Measurements from ENCODE around the gene TDP1. TPM values are rescaled to one million over a fixed set of nuclear protein-coding genes. Genes with fewer than 3 reads are reported as not detected.

Gene TDP1
- total RNA-seq, 1 donor from 2014 or later: 63.4 TPM

DNA sequence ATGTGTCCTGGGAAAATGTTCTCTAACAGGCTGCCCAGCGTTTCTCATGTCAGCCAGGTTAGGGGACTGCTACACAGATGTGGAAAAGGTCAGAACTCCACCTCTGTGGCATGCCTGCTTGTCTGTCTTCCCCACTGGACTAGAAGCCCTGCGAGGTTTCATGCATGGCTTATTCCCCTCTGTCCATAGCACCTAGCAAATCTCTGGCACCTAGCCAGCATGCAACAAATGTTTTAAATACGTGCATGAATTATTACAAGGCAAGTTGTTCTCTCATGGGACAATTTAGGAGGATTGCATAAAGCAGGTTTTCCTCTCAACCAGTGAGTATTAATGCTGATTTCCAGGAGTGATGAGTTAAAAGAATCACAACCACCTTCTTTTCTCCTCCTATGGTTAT, 84.7 kb downstream of the TDP1 start:
- Histone ChIP-seq H3K9ac (no peak overlapping the region), H3K4me1 (peaks cover 12% of the 10 kb centered on the region), H3K4me2 (no peak overlapping the region), H4K20me1 (ENCODE audit: low read depth) (no peaks in the 10 kb centered on the region), H3K27ac (no peak overlapping the region), H3K36me3 (no peaks in the 10 kb centered on the region), H3K4me3 (no peak overlapping the region), H3K27me3 (no peaks in the 10 kb centered on the region), H3F3A (ENCODE audit: low read depth) (peaks cover 8% of the 10 kb centered on the region), H2AFZ (replicated peaks) (no peak overlapping the region), H3K9me3 (ENCODE audit: low read depth) (no peaks in the 10 kb centered on the region), H3K79me2 (ENCODE audit: low read depth) (no peaks in the 10 kb centered on the region)
- Mint-ChIP-seq H3K4me3 (no peak overlapping the region), H3K27me3 (ENCODE audit: insufficient read depth, low read depth) (no peaks in the 10 kb centered on the region), H3K36me3 (peaks cover 28% of the 10 kb centered on the region), H3K4me1 (peaks cover 4% of the 10 kb centered on the region), H3K9me3 (no peaks in the 10 kb centered on the region), H3K27ac (no peak overlapping the region)
- DNase-seq (ENCODE audit: low spot score): no peak
- TF ChIP-seq EZH2 (IDR thresholded peaks at IDR 0.05) (no peak), EZH2phosphoT487 (IDR thresholded peaks at IDR 0.05) (no peak)
- TF ChIP-seq, protein P1, sequence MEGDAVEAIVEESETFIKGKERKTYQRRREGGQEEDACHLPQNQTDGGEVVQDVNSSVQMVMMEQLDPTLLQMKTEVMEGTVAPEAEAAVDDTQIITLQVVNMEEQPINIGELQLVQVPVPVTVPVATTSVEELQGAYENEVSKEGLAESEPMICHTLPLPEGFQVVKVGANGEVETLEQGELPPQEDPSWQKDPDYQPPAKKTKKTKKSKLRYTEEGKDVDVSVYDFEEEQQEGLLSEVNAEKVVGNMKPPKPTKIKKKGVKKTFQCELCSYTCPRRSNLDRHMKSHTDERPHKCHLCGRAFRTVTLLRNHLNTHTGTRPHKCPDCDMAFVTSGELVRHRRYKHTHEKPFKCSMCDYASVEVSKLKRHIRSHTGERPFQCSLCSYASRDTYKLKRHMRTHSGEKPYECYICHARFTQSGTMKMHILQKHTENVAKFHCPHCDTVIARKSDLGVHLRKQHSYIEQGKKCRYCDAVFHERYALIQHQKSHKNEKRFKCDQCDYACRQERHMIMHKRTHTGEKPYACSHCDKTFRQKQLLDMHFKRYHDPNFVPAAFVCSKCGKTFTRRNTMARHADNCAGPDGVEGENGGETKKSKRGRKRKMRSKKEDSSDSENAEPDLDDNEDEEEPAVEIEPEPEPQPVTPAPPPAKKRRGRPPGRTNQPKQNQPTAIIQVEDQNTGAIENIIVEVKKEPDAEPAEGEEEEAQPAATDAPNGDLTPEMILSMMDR (IDR thresholded peaks at IDR 0.05): no peak

DNA sequence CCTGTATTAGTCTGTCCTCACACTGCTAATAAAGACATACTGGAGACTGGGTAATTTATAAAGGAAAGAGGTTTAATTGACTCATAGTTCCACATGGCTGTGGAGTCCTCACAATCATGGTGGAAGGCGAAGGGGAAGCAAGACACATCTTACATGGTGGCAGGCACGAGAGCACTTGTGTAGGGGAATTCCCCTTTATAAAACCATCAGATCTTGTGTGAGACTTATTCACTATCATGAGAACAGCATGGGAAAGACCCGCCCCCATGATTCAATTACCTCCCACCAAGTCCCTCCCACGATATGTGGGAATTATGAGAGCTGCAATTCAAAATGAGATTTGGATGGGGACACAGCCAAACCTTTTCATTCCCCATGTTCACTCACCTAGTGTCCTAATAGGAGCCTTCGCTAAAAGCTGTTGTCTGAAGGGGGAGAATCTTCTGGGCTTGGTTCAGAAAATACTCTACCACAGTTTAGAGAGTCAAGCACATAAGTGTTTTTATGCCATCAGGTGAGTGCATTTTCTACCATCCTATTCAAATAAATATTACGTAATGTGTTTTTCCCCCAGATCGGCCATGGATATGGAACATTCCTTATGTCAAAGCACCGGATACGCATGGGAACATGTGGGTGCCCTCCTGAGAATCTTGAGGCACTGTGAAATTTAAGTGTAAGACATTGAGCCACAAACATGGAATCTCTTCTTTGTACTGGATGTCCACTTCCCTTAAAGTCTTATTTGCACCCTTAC, 86.9 kb downstream of the TDP1 start:
- no peaks in the 10 kb centered on the region for H3K79me2 ChIP-seq (ENCODE audit: low read depth)
- no peak overlapping the region for H3K4me3 ChIP-seq
- peaks cover 4% of the 10 kb centered on the region for H3K4me1 Mint-ChIP-seq
- H3K27me3 Mint-ChIP-seq (ENCODE audit: insufficient read depth, low read depth): peaks cover 2% of the 10 kb centered on the region
- DNase-seq (ENCODE audit: low spot score): no peak
- no peak overlapping the region for H2AFZ ChIP-seq (replicated peaks)
- no peak overlapping the region for H3K4me3 Mint-ChIP-seq
- no peaks in the 10 kb centered on the region for H3K9me3 Mint-ChIP-seq
- no peaks in the 10 kb centered on the region for H3K27me3 ChIP-seq
- no peak overlapping the region for H3K9ac ChIP-seq
- H3K27ac Mint-ChIP-seq: no peak overlapping the region
- H3K9me3 ChIP-seq (ENCODE audit: low read depth): no peaks in the 10 kb centered on the region
- TF ChIP-seq EZH2phosphoT487 (IDR thresholded peaks at IDR 0.05): no peak
- TF ChIP-seq EZH2 (IDR thresholded peaks at IDR 0.05): no peak
- TF ChIP-seq, protein P1 (IDR thresholded peaks at IDR 0.05): no peak
- H3F3A ChIP-seq (ENCODE audit: low read depth): peaks cover 8% of the 10 kb centered on the region
- no peak overlapping the region for H3K27ac ChIP-seq
- no peak overlapping the region for H3K4me2 ChIP-seq
- H4K20me1 ChIP-seq (ENCODE audit: low read depth): no peaks in the 10 kb centered on the region
- H3K36me3 Mint-ChIP-seq: peaks cover 22% of the 10 kb centered on the region
- H3K4me1 ChIP-seq: peaks cover 12% of the 10 kb centered on the region
- H3K36me3 ChIP-seq: no peaks in the 10 kb centered on the region

DNA sequence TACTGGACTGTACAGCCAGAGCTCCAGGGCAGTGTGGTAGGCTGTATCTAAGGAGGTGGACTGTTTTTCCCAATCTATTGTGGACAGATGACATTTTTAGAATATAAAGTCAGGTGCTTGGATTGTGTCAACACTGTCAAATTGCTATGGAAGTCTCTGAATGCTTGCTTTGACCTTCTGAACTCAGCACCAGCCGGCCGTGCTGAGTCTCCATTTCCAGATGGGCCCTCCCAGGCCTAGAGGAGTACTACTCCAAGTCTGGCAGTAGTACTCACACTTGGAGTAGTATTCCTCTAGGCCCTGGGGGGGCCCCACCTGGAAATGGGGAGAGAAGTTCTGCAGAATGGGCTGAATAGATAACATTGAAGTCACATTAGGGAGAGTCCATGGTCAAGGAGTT, 89.9 kb downstream of the TDP1 start:
- no peak for DNase-seq (ENCODE audit: low spot score)
- Histone ChIP-seq H4K20me1 (ENCODE audit: low read depth) (no peaks in the 10 kb centered on the region), H3K27ac (no peak overlapping the region), H3K36me3 (no peaks in the 10 kb centered on the region), H3K9ac (no peak overlapping the region), H3F3A (ENCODE audit: low read depth) (peaks cover 8% of the 10 kb centered on the region), H3K27me3 (no peaks in the 10 kb centered on the region), H3K4me3 (no peak overlapping the region), H3K79me2 (ENCODE audit: low read depth) (no peaks in the 10 kb centered on the region), H2AFZ (replicated peaks) (no peak overlapping the region), H3K4me1 (peaks cover 12% of the 10 kb centered on the region), H3K4me2 (no peak overlapping the region), H3K9me3 (ENCODE audit: low read depth) (no peaks in the 10 kb centered on the region)
- peaks cover 4% of the 10 kb centered on the region for H3K4me1 Mint-ChIP-seq
- no peak for TF ChIP-seq EZH2phosphoT487 (IDR thresholded peaks at IDR 0.05)
- TF ChIP-seq, protein P1 (IDR thresholded peaks at IDR 0.05): no peak
- TF ChIP-seq EZH2 (IDR thresholded peaks at IDR 0.05): no peak
- H3K4me3 Mint-ChIP-seq: no peak overlapping the region
- H3K27ac Mint-ChIP-seq: no peak overlapping the region
- peaks cover 2% of the 10 kb centered on the region for H3K27me3 Mint-ChIP-seq (ENCODE audit: insufficient read depth, low read depth)
- H3K9me3 Mint-ChIP-seq: no peaks in the 10 kb centered on the region
- H3K36me3 Mint-ChIP-seq: peaks cover 16% of the 10 kb centered on the region

All from neural progenitor cell (in vitro differentiated cells).